HG02840 (cell line): ENCODE results near the gene UFD1.

ENCODE experiments used
- ATAC-seq: cut with Tn5 transposase; IDR thresholded peaks from one replicate; pipeline ENCODE4 v1.9.1; 2021; ENCODE audit warnings: mild to moderate bottlenecking, moderate library complexity, moderate number of reproducible peaks; ENCODE audit not compliant: unreplicated experiment, low FRiP score

The UFD1 gene

GRCh38 chr22:19497245-19497644, 18.3 kb upstream of the UFD1 start:
- ATAC-seq = no peak

DNA sequence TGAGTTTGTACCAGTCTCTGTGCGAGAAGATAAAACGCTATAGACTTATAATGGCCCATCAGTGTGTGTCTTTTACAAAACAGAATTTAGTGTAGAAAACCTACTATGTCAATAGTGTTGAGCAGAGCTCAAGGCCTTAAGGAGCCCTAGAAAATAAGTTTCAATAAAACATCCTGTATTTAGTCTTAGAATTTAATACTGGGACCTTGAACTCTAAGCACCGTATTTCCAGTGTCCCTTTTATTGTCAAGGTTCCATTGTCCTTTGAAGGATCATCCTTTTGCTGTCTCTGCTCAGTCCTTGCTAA, 17.3 kb upstream of the UFD1 start:
- ATAC-seq = no peak

- no peak for ATAC-seq
These were observed 16.8 kb upstream of the UFD1 start for GRCh38 chr22:19495562-19496323.

DNA sequence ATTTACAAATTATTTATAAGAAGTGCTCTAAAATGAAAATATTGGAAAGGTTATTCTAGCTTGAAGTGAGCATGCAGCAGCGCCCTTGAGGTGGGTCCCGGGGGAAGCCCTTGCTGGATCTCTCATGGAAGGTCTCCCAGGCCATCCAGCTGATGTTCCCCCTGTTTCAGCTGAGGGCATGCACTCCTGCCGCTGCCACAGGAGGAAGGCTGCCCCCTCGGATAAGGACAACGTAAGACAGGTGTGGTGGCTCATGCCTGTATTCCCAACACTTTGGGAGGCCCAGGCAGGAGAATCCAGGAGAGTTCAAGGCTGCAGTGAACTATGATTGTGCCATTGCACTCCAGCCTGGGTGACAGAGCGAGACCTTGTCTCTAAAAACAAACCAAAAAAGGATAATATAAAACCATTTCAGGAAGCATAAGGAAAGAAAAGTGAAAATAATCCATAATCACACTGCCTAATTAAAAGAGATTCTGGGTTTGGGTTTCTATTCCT, 15.7 kb upstream of the UFD1 start:
- ATAC-seq = no peak

DNA sequence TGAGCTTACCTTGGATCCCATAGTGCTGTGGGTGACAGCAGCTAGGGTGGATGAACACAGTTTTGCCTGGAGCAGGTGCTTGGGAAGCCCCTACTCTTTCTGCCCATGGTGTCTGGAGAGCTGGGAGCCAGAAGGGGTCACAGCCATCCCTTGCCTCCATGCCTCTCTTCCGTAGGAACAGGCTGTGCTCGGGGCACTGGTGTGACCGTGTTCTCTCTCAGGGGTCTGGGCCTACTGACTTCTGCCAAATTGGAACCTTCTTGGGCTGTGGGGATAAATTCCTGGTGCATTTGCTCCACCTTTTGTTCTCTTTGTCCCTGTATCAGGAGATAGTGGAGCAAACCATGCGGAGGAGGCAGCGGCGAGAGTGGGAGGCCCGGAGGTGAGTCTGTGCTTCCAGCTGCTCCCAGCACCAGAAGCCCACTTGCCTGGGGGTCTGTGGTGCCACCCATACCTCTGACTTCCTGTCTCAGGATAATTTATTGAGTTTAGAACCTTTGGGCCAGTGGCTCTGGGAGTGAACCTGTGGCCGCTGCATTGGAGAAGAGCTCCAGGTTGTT, 15.1 kb upstream of the UFD1 start:
- no peak for ATAC-seq

- ATAC-seq = no peak
These were observed 13.6 kb upstream of the UFD1 start for GRCh38 chr22:19492504-19493174.

DNA sequence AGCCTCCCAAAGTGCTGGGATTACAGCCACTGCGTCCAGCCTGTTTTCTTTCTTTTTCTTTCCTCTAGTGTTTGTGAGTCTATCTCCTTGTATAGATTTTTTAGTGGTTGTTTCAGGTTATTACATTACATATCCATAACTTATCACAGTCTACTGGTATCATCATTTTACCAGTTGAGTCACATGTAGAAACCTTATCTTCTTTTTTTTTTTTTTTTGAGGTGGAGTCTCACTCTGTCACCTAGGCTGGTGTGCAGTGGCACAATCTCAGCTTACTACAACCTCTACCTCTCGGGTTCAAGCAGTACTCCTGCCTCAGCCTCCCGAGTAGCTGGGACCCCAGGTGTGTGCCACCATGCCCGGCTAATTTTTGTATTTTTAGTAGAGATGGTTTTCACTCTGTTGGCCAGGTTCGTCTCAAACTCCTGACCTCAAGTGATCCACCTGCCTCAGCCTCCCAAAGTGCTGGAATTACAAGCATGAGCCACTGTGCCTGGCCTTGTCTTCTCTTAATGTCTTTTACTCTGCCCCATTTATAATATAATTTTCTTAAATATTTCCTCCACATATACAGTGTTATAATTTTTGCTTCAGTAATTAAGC, 11.7 kb upstream of the UFD1 start:
- no peak for ATAC-seq

DNA sequence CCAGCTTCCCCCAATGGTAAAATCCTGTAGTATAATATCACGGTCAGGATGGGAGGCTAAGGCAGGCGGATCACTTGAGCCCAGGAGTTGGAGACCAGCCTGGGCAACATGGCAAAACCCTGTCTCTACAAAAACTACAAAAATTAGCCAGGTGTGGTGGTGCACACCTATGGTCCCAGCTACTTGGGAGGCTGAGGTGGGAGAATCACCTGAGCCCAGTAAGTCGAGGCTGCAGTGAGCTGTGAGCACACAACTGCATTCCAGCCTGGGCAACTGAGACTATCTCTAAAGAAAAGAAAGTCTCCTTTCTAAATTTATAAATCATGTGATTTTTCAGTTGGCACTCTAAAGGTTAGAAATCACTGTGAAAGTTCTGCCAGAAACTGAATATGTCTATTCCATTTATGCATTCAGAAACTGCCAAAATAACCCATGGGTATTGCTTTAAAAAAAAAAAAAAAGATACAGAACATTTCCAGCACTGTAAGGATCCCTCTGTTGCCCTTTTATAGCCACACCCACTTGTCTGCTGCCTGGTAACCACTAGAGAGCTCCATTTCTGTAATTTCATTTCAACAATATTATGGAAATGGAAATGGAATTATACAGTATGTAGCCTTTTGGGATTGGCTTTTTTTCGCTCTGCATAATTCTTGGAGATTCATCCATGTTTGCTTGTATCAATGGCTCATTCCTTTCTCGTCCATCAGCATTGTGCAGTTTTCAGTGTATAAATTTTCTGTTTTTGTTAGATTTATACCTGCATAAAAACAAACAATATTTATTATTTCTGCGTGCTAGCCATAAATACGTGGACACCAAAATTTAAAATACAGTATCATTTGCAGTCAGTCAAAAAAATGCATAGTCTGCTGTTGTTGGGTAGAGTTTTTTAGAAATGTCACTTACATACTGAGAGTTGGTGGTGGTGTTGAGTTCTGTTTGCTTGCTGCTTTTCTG, 10.2 kb upstream of the UFD1 start:
- ATAC-seq = no peak

- no peak for ATAC-seq
These were observed 9.3 kb upstream of the UFD1 start for GRCh38 chr22:19488285-19488684.

GRCh38 chr22:19483481-19484244, 4.7 kb upstream of the UFD1 start:
- ATAC-seq = no peak

- no peak for ATAC-seq
These were observed 3.3 kb upstream of the UFD1 start for GRCh38 chr22:19482297-19482696.

GRCh38 chr22:19480789-19481188, 1.8 kb upstream of the UFD1 start:
- ATAC-seq = no peak

- ATAC-seq = no peak
These were observed 1.2 kb upstream of the UFD1 start for GRCh38 chr22:19480173-19480568.

- ATAC-seq = peak; percentile 84
These were observed 571 bp upstream of the UFD1 start, which contains the start of gene CDC45 for GRCh38 chr22:19479355-19480172. CDC45 (plus strand) TSS chr22:19479920; CDS start chr22:19479969, 49 bp downstream.

DNA sequence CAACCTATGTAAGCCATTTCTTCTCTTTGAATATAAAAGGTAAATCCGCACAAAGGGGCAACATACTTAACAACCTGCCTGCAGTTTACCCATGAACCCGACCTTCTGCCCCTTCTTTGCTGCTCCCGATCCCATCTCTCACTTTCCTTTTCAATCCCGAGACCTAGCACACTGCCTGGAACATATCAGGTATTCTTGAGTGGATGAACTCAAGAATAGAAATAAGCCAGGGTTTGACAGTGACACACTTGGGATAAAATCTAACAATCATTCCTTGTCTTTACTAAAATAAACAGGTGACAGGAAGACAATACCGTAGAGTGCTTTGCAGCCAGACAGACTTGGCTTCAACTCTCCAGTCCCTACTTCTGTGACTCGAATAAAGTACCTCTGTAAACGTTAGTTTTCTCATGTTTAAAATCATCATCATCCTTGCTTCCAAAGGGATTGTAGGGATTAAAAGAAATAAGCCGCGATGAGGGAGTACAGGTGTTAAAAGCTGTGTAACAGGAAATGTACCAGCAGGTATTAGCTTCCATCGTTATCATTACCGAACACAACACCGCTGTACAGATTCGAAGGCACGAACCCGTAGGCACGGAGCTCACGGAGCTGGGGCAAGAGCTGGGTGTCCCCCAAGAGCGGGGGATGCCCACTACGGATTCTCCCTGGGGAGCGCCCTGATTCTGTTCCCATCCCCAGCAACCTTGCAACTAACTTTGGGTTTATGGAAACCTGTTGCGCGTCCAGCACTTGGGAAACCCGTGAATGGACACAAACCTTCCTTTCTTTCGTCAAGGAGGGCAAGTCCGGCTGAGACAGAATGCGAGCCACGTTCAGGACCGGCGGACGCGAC, 720 bp downstream of the UFD1 start:
- ATAC-seq = no peak

- ATAC-seq = no peak
These were observed 1.5 kb downstream of the UFD1 start for GRCh38 chr22:19477321-19478044.

DNA sequence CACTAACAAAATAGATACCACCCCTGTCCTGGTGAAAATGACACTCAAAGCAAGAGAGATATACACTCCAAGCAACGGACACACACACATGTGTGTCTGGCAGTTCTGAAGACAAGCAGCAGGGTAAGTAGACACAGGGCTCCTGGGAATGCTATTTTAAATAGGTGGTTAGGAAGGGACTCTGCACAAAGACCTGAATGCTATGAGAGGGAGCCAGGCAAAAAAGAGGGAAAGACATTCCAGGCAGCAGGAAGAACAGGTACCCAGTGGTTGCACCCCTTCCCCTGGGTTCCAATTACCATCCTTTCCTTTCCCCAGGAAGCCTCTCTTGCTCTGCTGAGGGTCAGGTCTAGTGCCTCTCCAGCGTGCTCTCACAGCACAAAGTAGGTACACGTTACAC, 3.0 kb downstream of the UFD1 start:
- ATAC-seq = no peak
